SK-N-SH (cell line): ENCODE results near the gene PYGO2. TPM values are rescaled to one million over a fixed set of nuclear protein-coding genes. Genes with fewer than 3 reads are reported as not detected.

Experiments used
- CTCF ChIA-PET: fragments of 300-600, 350-600 bp; formaldehyde crosslinking; extraction: SDS; loops from one replicate; lab custom pipeline; 2021; lab: Yijun Ruan, JAX
- POLR2A ChIA-PET: fragments of 350-600 bp; sonication (Branson Sonifier 250); formaldehyde crosslinking; extraction: SDS; loops from one replicate; lab custom pipeline; 2020; ENCODE audit warnings: antibody characterized with exemption, inconsistent platforms; lab: Yijun Ruan, JAX
- DNase-seq: peaks from one replicate; pipeline ENCODE4 v3.0.0; 2012
- H2AFZ ChIP-seq: fragments of 200-600 bp; sonication (generic); 2 replicates; pipeline ENCODE4 v1.8.1; 2016; ENCODE audit warnings: antibody characterized with exemption, mild to moderate bottlenecking, low read depth
- H3F3A ChIP-seq: fragments of 200-600 bp; sonication (generic); replicated peaks from 2 replicates; pipeline ENCODE3; 2016; ENCODE audit warnings: antibody characterized with exemption, mild to moderate bottlenecking; ENCODE audit not compliant: insufficient read depth
- H3K27ac ChIP-seq, 2 experiments: fragments of 200-500 bp in 1 of 2; fragments of 200-600 bp in 1 of 2; sonication (Bioruptor generic) in 1 of 2; sonication (generic), shearing (Covaris generic) in 1 of 2; 2 replicates each; pipeline versions ENCODE4 v1.5.1 to v1.6.1; 2014 to 2016; ENCODE audit warnings: low read depth in 2 of 2, inconsistent platforms in 1 of 2, low read length in 1 of 2, mild to moderate bottlenecking in 1 of 2, mixed read lengths in 1 of 2
- H3K27me3 ChIP-seq: fragments of 200-600 bp; sonication (generic), shearing (Covaris generic); 2 replicates; pipeline ENCODE4 v1.6.1; 2016; ENCODE audit warnings: mixed run types; ENCODE audit not compliant: insufficient read depth
- H3K36me3 ChIP-seq, 2 experiments: fragments of 200-500 bp in 1 of 2; fragments of 200-600 bp in 1 of 2; sonication (Bioruptor generic) in 1 of 2; sonication (generic) in 1 of 2; replicated peaks in 1 of 2; 2 replicates each; pipeline versions ENCODE3 to v1.5.1; 2014 to 2016; ENCODE audit warnings: low read length in 1 of 2, mild to moderate bottlenecking in 1 of 2; ENCODE audit not compliant: insufficient read depth in 2 of 2, control insufficient read depth in 1 of 2
- H3K4me1 ChIP-seq, 2 experiments: fragments of 200-500 bp in 1 of 2; fragments of 200-600 bp in 1 of 2; sonication (Bioruptor generic) in 1 of 2; sonication (generic), shearing (Covaris generic) in 1 of 2; 2 replicates each; pipeline versions ENCODE4 v1.5.1 to v1.6.1; 2014 to 2016; ENCODE audit warnings: low read depth in 1 of 2, low read length in 1 of 2, mixed run types in 1 of 2; ENCODE audit not compliant: insufficient read depth in 2 of 2, control insufficient read depth in 1 of 2
- H3K4me2 ChIP-seq: fragments of 200-600 bp; sonication (generic), shearing (Covaris generic); 2 replicates; pipeline ENCODE4 v1.6.1; 2017; ENCODE audit warnings: mixed run types
- H3K4me3 ChIP-seq, 2 experiments: fragments of 200-500 bp in 1 of 2; fragments of 200-600 bp in 1 of 2; sonication (Bioruptor generic) in 1 of 2; sonication (generic), shearing (Covaris generic) in 1 of 2; 2 replicates each; pipeline versions ENCODE4 v1.5.1 to v1.8.1; 2014 to 2016; ENCODE audit warnings: low read depth in 2 of 2, inconsistent platforms in 1 of 2, low read length in 1 of 2, mild to moderate bottlenecking in 1 of 2, mixed read lengths in 1 of 2, moderate library complexity in 1 of 2
- H3K79me2 ChIP-seq: fragments of 200-600 bp; sonication (generic); 2 replicates; pipeline ENCODE4 v1.8.1; 2017; ENCODE audit warnings: mild to moderate bottlenecking; ENCODE audit not compliant: insufficient read depth
- H3K9ac ChIP-seq: fragments of 200-600 bp; sonication (generic); 2 replicates; pipeline ENCODE4 v1.6.1; 2017; ENCODE audit warnings: mixed run types
- H3K9me2 ChIP-seq: fragments of 200-600 bp; sonication (generic); 2 replicates; pipeline ENCODE4 v1.6.1; 2017; ENCODE audit warnings: mixed run types
- H3K9me3 ChIP-seq: fragments of 200-600 bp; sonication (generic); 2 replicates; pipeline ENCODE4 v1.6.1; 2017; ENCODE audit warnings: mixed run types, mild to moderate bottlenecking, moderate library complexity
- H4K20me1 ChIP-seq: fragments of 200-600 bp; sonication (generic); 2 replicates; pipeline ENCODE4 v1.6.1; 2017; ENCODE audit warnings: mild to moderate bottlenecking, mixed run types; ENCODE audit not compliant: insufficient read depth
- ELF1 ChIP-seq: IDR thresholded peaks from 2 replicates; pipeline ENCODE4 v1.4.0; 2012
- EP300 ChIP-seq, 2 experiments: IDR thresholded peaks; 2 replicates each; pipeline versions ENCODE4 v1.4.0 to v1.6.1; 2012; ENCODE audit warnings: borderline replicate concordance in 1 of 2, low read depth in 1 of 2, low read length in 1 of 2
- GATA2 ChIP-seq: sonication (generic); formaldehyde crosslinking; IDR thresholded peaks from 2 replicates; pipeline ENCODE4 v1.5.0; 2020; ENCODE audit warnings: mild to moderate bottlenecking, missing genetic modification reagents
- MXI1 ChIP-seq: IDR thresholded peaks from 2 replicates; pipeline ENCODE4 v1.6.1; 2012; ENCODE audit warnings: mild to moderate bottlenecking, low read depth, low read length, improper control_type of control experiment
- NRF1 ChIP-seq: IDR thresholded peaks from 2 replicates; pipeline ENCODE4 v1.6.1; 2012; ENCODE audit warnings: low read depth, mild to moderate bottlenecking, low read length
- RAD21 ChIP-seq: IDR thresholded peaks from 2 replicates; pipeline ENCODE4 v1.6.1; 2012; ENCODE audit warnings: mild to moderate bottlenecking, low read length
- RCOR1 ChIP-seq: fragments of 150-350 bp; IDR thresholded peaks from 2 replicates; pipeline ENCODE4 v1.6.1; 2017; ENCODE audit warnings: antibody characterized with exemption, low read length
- SIN3A ChIP-seq: IDR thresholded peaks from 2 replicates; pipeline ENCODE4 v1.6.1; 2012; ENCODE audit warnings: low read depth, mild to moderate bottlenecking, low read length, moderate library complexity, borderline replicate concordance
- SMC3 ChIP-seq: IDR thresholded peaks from 2 replicates; pipeline ENCODE4 v1.6.1; 2012; ENCODE audit warnings: low read depth, low read length, improper control_type of control experiment
- TAF1 ChIP-seq: IDR thresholded peaks from 2 replicates; pipeline ENCODE4 v1.6.1; 2012; ENCODE audit warnings: low read depth, mild to moderate bottlenecking, low read length, moderate library complexity, borderline replicate concordance
- TCF12 ChIP-seq: IDR thresholded peaks from 2 replicates; pipeline ENCODE4 v1.4.0; 2012
- TEAD4 ChIP-seq: IDR thresholded peaks from 2 replicates; pipeline ENCODE4 v1.4.0; 2012; ENCODE audit warnings: mild to moderate bottlenecking, borderline replicate concordance; ENCODE audit not compliant: insufficient read depth
- YY1 ChIP-seq: IDR thresholded peaks from 2 replicates; pipeline ENCODE4 v1.4.0; 2012; ENCODE audit warnings: low read depth, mild to moderate bottlenecking
- WGBS: methylation state at CpG from one replicate; pipeline ENCODE4 v1.1.6; 2017; ENCODE audit warnings: low lambda C conversion rate; 5-methylcytosine and 5-hydroxymethylcytosine counted together
- polyA plus RNA-seq, 3 experiments: library from polyadenylated mRNA; depleted of rRNA; stranded (reverse); fragments of >200 nt; gene quantifications; 2 replicates each; pipeline ENCODE4 v1.2.3, GENCODE V29; 2012
- TF ChIP-seq, protein P1 (sequence below): IDR thresholded peaks from 2 replicates; pipeline ENCODE4; 2012
- TF ChIP-seq, protein P2 (sequence below): IDR thresholded peaks from 2 replicates; pipeline ENCODE4 v1.4.0; 2012; ENCODE audit warnings: low read depth, borderline replicate concordance
- TF ChIP-seq, protein P3 (sequence below): IDR thresholded peaks from 2 replicates; pipeline ENCODE4 v1.4.0; 2012; ENCODE audit warnings: low read depth, borderline replicate concordance

The PYGO2 gene
- polyA plus RNA-seq, 1 of the 3 experiments (the other 2 are of a cell fraction) = 23.3 TPM

DNA sequence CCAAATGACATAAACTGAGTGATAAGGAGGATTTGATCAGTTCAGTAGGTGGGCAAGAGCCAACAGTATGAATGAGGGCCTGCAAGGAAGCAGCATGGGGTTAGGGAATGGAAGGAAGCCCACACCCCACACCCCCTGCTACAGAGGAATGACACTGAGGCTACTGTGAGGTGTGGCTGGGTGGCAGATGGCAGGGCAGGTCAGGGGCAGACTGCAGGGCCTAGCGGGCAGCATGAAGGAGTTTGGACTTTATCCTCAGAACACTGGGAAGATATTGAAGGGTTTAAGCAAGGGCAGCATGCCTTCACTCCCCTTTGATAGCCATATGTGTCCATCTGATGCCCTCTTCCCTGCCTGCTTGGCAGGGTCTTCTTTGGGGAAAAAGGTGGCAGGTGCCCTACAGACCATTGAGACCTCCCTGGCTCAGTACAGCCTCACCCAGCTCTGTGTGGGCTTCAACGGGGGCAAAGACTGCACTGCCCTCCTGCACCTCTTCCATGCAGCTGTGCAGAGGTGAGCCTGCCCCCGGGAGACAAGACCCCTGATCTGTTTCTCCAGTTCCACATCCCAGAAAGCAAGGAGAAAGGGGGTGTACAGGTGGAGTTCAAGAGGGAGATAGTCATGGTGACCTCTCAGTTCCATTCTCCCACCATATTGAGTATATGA lies 27.7 kb upstream of the PYGO2 start:
- TF ChIP-seq YY1 = no peak
- no peak for TF ChIP-seq ELF1
- TF ChIP-seq, protein P1, sequence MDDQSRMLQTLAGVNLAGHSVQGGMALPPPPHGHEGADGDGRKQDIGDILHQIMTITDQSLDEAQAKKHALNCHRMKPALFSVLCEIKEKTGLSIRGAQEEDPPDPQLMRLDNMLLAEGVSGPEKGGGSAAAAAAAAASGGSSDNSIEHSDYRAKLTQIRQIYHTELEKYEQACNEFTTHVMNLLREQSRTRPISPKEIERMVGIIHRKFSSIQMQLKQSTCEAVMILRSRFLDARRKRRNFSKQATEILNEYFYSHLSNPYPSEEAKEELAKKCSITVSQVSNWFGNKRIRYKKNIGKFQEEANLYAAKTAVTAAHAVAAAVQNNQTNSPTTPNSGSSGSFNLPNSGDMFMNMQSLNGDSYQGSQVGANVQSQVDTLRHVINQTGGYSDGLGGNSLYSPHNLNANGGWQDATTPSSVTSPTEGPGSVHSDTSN = no peak
- peaks cover 0 to 28% of the 10 kb centered on the region in 2 experiments; a peak in 1 of 4 replicates for H3K4me1 ChIP-seq
- no peaks in the 10 kb centered on the region for H3K9me2 ChIP-seq
- H3K9ac ChIP-seq = no peak overlapping the region
- peaks cover 44% of the 10 kb centered on the region for H3K79me2 ChIP-seq
- H3K27ac ChIP-seq = no peak overlapping the region; a peak in 1 of 4 replicates
- no peaks in the 10 kb centered on the region for H3K27me3 ChIP-seq
- DNase-seq = no peak
- ChIA-PET CTCF (interaction anchor here (1.2 to 37.5 kb wide), 5 partner anchors 9 to 102 kb away, joined by 4 to 640 read pairs (median 10); partner anchors contain the start of genes CKS1B, LENEP and ZBTB7B), POLR2A (interaction anchor here (1.4 kb wide), 1 partner anchor 11 kb away, joined by 4 read pairs; no protein-coding TSS in a partner anchor)
- no peaks in the 10 kb centered on the region for H4K20me1 ChIP-seq
- H3K36me3 ChIP-seq = peaks cover 24 to 33% of the 10 kb centered on the region in 2 experiments
- no peak overlapping the region for H2AFZ ChIP-seq
- H3F3A ChIP-seq = no peaks in the 10 kb centered on the region
- H3K9me3 ChIP-seq = no peaks in the 10 kb centered on the region
- H3K4me2 ChIP-seq = no peak overlapping the region
- 66% methylated on average over 3 of the region's 3 CpGs for WGBS
- no peak overlapping the region for H3K4me3 ChIP-seq

DNA sequence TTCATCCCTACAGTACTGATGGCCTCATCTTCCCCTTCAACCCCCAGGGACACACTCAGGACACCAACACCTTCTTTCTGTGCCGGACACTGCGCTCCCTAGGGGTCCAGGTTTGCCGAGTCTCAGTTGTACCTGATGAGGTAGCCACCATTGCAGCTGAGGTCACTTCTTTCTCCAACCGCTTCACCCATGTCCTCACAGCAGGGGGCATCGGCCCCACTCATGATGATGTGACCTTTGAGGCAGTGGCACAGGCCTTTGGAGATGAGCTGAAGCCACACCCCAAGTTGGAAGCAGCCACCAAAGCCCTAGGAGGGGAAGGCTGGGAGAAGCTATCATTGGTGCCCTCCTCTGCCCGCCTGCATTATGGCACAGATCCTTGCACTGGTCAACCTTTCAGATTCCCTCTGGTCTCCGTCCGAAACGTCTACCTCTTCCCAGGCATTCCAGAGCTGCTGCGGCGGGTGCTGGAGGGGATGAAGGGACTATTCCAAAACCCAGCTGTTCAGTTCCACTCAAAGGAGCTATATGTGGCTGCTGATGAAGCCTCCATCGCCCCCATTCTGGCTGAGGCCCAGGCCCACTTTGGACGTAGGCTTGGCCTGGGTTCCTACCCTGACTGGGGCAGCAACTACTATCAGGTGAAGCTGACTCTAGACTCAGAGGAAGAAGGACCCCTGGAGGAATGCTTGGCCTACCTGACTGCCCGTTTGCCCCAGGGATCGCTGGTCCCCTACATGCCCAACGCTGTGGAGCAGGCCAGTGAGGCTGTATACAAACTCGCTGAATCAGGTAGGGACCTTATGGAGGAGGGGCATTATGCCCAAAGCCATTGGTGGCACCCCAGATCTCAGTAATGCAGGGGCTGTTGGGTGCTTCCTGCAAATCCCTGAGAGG lies 26.7 kb upstream of the PYGO2 start:
- CTCF ChIA-PET = interaction anchor here (0.6 to 37.5 kb wide), 11 partner anchors 10 to 103 kb away, joined by 3 to 640 read pairs (median 4); partner anchors contain the start of genes CKS1B, LENEP, PBXIP1 and PYGO2
- H3K27ac ChIP-seq = no peak overlapping the region
- DNase-seq = no peak

DNA sequence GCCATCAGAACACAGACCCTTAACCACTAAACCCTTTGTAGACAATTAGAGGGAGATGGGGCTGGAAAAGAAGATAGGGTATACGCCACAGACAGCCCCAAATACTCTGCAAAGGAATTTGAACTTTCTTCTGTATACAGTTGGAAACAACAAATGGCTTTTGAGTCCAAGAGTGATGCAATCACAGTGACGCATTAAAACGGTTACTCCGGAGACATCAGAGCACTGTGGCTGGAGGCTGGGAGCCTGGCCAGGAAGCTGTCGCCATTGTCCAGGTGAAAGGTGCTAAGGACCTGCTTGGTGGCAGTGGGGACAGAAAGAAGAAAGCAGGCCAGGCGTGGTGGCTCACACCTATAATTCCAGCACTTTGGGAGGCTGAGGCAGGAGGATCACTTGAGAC lies 25.7 kb upstream of the PYGO2 start:
- Histone ChIP-seq H3K9me3 (no peaks in the 10 kb centered on the region), H3K79me2 (peaks cover 57% of the 10 kb centered on the region), H3F3A (peaks cover 5% of the 10 kb centered on the region), H4K20me1 (no peaks in the 10 kb centered on the region), H3K27ac (no peak overlapping the region), H2AFZ (no peak overlapping the region), H3K4me1 (peaks cover 2 to 26% of the 10 kb centered on the region in 2 experiments; a peak in 3 of 4 replicates), H3K4me3 (no peak overlapping the region), H3K9ac (no peak overlapping the region), H3K36me3 (peaks cover 24 to 33% of the 10 kb centered on the region in 2 experiments), H3K27me3 (no peaks in the 10 kb centered on the region), H3K4me2 (no peak overlapping the region), H3K9me2 (no peaks in the 10 kb centered on the region)
- CTCF ChIA-PET = interaction anchor here (1.1 to 37.5 kb wide), 6 partner anchors 11 to 93 kb away, joined by 3 to 640 read pairs (median 8); partner anchors contain the start of genes LENEP, PYGO2 and ZBTB7B
- POLR2A ChIA-PET = interaction anchor here (1.2 kb wide), 1 partner anchor 32 kb away, joined by 3 read pairs; no protein-coding TSS in a partner anchor
- WGBS = 91% methylated on average over 6 of the region's 6 CpGs
- no peak for DNase-seq
- no peak for TF ChIP-seq NRF1
- TF ChIP-seq TAF1 = no peak
- no peak for TF ChIP-seq RCOR1
- TF ChIP-seq TCF12 = no peak
- TF ChIP-seq, protein P2, sequence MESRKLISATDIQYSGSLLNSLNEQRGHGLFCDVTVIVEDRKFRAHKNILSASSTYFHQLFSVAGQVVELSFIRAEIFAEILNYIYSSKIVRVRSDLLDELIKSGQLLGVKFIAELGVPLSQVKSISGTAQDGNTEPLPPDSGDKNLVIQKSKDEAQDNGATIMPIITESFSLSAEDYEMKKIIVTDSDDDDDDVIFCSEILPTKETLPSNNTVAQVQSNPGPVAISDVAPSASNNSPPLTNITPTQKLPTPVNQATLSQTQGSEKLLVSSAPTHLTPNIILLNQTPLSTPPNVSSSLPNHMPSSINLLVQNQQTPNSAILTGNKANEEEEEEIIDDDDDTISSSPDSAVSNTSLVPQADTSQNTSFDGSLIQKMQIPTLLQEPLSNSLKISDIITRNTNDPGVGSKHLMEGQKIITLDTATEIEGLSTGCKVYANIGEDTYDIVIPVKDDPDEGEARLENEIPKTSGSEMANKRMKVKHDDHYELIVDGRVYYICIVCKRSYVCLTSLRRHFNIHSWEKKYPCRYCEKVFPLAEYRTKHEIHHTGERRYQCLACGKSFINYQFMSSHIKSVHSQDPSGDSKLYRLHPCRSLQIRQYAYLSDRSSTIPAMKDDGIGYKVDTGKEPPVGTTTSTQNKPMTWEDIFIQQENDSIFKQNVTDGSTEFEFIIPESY = no peak
- TF ChIP-seq EP300 (IDR thresholded peaks at IDR 0.05; ENCODE audit: borderline replicate concordance in 1 of 2, low read depth in 1 of 2, low read length in 1 of 2) = no peak
- TF ChIP-seq GATA2 (CRISPR knock-in tag) = no peak
- no peak for TF ChIP-seq SMC3
- TF ChIP-seq SIN3A = no peak
- TF ChIP-seq, protein P3, sequence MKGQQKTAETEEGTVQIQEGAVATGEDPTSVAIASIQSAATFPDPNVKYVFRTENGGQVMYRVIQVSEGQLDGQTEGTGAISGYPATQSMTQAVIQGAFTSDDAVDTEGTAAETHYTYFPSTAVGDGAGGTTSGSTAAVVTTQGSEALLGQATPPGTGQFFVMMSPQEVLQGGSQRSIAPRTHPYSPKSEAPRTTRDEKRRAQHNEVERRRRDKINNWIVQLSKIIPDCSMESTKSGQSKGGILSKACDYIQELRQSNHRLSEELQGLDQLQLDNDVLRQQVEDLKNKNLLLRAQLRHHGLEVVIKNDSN = no peak

More for the DNA sequence above, 26.7 kb upstream of the PYGO2 start:
- Histone ChIP-seq H4K20me1 (no peaks in the 10 kb centered on the region), H2AFZ (no peak overlapping the region), H3K4me3 (no peak overlapping the region), H3K4me1 (peaks cover 0 to 26% of the 10 kb centered on the region in 2 experiments; a peak in 1 of 4 replicates), H3K79me2 (peaks cover 54% of the 10 kb centered on the region)
- TF ChIP-seq TEAD4 = no peak
- peak; percentile 37 for TF ChIP-seq RAD21
- TF ChIP-seq MXI1 = no peak
- TF ChIP-seq, all 33 proteins: peak for 1
- no peaks in the 10 kb centered on the region for H3K27me3 ChIP-seq
- H3F3A ChIP-seq = peaks cover 4% of the 10 kb centered on the region
- H3K9ac ChIP-seq = no peak overlapping the region
- POLR2A ChIA-PET = interaction anchor here (0.6 to 1.2 kb wide), 4 partner anchors 11 to 65 kb away, joined by 3 to 4 read pairs (median 3); no protein-coding TSS in a partner anchor
- peaks cover 24 to 33% of the 10 kb centered on the region in 2 experiments for H3K36me3 ChIP-seq
- 93% methylated on average over 13 of the region's 17 CpGs for WGBS
- no peak overlapping the region for H3K4me2 ChIP-seq
- no peaks in the 10 kb centered on the region for H3K9me3 ChIP-seq
- H3K9me2 ChIP-seq = no peaks in the 10 kb centered on the region
